Esophagus squamous epithelium (tissue), 5 donors: Measurements from ENCODE around the gene CHST11. TPM values are rescaled to one million over a fixed set of nuclear protein-coding genes. Genes with fewer than 3 reads are reported as not detected.

ENCODE experiments used
- DNase-seq: peaks from one replicate; lab custom pipeline; 2025; lab: John Stamatoyannopoulos, UW
- H3K27ac ChIP-seq, 4 donors: fragments of 200-600 bp; sonication (generic); one replicate each; pipeline ENCODE4 v1.5.1; 2016 to 2019; ENCODE audit warnings: mild to moderate bottlenecking in 1 of 4
- H3K27me3 ChIP-seq, 4 donors: fragments of 200-600 bp; sonication (generic); 1 replicate in 3 of 4; 2 replicates in 1 of 4; pipeline versions ENCODE4 v1.5.1 to v1.6.0; 2017 to 2021; ENCODE audit warnings: antibody characterized with exemption in 1 of 4
- H3K36me3 ChIP-seq, 3 donors: fragments of 200-600 bp; sonication (generic); one replicate each; pipeline ENCODE4 v1.5.1; 2016 to 2019
- H3K4me1 ChIP-seq, 3 donors: fragments of 200-600 bp; sonication (generic); one replicate each; pipeline ENCODE4 v1.5.1; 2017 to 2019
- H3K4me3 ChIP-seq, 4 donors: fragments of 200-600 bp; sonication (generic); 1 replicate in 3 of 4; 2 replicates in 1 of 4; pipeline ENCODE4 v1.5.1; 2016 to 2019; ENCODE audit warnings: mild to moderate bottlenecking in 2 of 4, moderate library complexity in 1 of 4
- H3K9me3 ChIP-seq, 3 donors: fragments of 200-600 bp; sonication (generic); one replicate each; pipeline ENCODE4 v1.5.1; 2016 to 2019
- POLR2A ChIP-seq, 4 donors: fragments of 450-650 bp; IDR thresholded peaks; one replicate each; pipeline ENCODE4 v1.6.1; 2017; ENCODE audit warnings: antibody characterized with exemption in 4 of 4, mild to moderate bottlenecking in 4 of 4, moderate library complexity in 3 of 4
- WGBS, 2 donors: methylation state at CpG; one replicate each; pipeline ENCODE4 v1.1.5; 2018; 5-methylcytosine and 5-hydroxymethylcytosine counted together
- intact Hi-C: fragments of 100-400 bp; cut with DNase I; formaldehyde crosslinking; loops from one replicate; pipeline ENCODE4 v1.15.0; 2022
- total RNA-seq, 4 donors: library from RNA; depleted of rRNA; stranded (reverse); fragments of >200 nt; gene quantifications; one replicate each; pipeline ENCODE4 v1.1.0, GENCODE V29; 2016
- TF ChIP-seq, protein P1 (sequence below), 6 experiments: fragments of 450-650 bp in 4 of 6; fragments of 200-600 bp in 2 of 6; sonication (generic) in 2 of 6; IDR thresholded peaks; one replicate each; pipeline ENCODE4 v1.5.1; 2016 to 2019; ENCODE audit warnings: antibody characterized with exemption in 6 of 6, mild to moderate bottlenecking in 4 of 6, moderate library complexity in 4 of 6
- donor health status: DM: yes; HTN: yes; CAD: no.

Gene CHST11
- total RNA-seq, 4 donors from 2014 or later, result 6.3 to 12.6 (median 10.3) TPM

DNA sequence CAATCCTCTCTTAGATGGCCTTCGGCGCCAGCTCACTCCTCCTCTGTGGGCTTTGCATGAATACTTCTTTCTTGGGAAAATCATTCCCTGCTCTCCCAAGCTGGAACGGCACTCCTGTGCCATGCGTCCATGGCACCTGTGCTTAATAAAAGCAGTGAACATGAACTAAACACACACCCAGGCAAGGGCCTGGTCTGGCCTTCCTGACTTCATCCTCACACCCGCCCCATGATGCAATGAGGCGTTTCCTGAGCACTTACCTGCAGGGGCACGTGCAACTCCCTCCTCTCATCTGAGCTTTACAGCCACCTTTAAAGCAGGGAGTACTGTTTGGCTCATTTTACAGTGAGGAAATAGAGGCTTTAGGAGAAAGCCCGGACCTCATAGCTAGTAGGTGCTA lies 281.6 kb downstream of the CHST11 start:
- Histone ChIP-seq H3K4me3 (no peak overlapping the region), H3K27ac (peak overlapping the region in 3 of 4 donors; percentile 11 to 41 (median 31)), H3K27me3 (no peaks in the 10 kb centered on the region), H3K4me1 (peaks cover 12 to 66% (median 32%) of the 10 kb centered on the region in 3 donors), H3K36me3 (no peaks in the 10 kb centered on the region), H3K9me3 (no peaks in the 10 kb centered on the region)
- 49 to 72% methylated on average over 3 to 7 of the region's 8 CpGs for WGBS, 2 donors
- TF ChIP-seq, protein P1, sequence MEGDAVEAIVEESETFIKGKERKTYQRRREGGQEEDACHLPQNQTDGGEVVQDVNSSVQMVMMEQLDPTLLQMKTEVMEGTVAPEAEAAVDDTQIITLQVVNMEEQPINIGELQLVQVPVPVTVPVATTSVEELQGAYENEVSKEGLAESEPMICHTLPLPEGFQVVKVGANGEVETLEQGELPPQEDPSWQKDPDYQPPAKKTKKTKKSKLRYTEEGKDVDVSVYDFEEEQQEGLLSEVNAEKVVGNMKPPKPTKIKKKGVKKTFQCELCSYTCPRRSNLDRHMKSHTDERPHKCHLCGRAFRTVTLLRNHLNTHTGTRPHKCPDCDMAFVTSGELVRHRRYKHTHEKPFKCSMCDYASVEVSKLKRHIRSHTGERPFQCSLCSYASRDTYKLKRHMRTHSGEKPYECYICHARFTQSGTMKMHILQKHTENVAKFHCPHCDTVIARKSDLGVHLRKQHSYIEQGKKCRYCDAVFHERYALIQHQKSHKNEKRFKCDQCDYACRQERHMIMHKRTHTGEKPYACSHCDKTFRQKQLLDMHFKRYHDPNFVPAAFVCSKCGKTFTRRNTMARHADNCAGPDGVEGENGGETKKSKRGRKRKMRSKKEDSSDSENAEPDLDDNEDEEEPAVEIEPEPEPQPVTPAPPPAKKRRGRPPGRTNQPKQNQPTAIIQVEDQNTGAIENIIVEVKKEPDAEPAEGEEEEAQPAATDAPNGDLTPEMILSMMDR (IDR thresholded peaks at IDR 0.05), result no peak
- TF ChIP-seq POLR2A (IDR thresholded peaks at IDR 0.05), result no peak
- DNase-seq, result no peak
- intact Hi-C loops, result no loop called here

DNA sequence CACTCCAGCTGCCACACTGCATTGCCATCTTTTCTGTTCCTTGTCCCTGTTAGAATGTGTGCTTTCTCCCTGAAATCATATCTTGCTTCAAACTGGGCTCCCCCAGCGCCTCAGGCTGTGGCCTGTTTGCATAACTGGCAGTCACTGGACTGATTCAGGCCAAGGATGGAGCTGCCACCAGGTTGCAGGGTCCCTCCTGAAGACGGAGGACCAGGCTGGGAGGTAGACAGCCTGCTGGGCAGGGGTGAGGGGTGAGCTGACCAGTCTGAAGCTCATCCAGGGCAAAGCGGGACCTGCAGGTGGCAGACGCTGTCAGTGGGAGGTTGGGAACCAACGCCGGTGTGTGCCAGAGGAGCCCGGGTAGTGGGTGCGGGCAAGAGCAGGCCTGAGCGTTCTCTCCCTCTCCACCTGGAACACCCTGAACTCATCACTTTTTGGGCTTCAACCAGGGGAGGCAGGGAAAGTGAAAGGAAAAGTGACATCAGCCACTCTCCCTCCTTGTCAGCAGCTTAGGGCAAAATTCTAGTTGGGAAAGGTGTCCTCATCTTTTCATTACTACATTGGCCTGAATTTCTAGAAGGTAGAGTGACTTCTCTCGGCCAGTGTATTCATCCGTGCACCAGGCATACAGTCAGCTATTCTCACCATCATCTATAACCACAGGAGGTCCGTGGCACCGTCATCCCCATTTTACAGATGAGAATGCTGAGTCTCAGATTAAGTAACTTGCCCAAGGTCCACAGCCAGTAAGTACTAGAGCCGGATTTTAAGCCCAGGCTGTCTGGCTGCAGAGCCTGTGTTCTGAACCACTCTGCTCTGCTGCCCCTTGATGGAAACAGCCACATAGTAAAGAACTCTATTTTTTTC lies 282.3 kb downstream of the CHST11 start:
- peaks cover 12 to 66% (median 32%) of the 10 kb centered on the region in 3 donors for H3K4me1 ChIP-seq
- no peaks in the 10 kb centered on the region for H3K36me3 ChIP-seq

DNA sequence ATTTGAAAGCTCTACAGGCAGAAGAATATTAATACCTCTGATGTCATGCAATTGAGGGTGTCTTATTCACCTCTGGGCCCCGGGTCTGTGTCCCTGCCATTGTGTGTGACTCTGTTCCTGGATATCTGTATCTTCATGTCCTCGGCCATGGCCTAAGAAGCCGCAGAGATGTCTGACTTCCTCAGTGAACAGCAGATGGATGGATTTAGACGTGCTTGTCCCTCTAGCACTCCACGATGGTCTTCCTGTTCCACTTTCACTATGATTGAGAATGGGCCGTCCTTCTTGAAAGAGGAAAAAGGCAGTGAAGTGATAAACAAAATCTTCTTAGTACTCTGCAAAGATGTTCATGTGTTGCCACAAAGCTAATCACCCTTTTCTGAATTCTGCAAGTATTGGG lies 283.9 kb downstream of the CHST11 start:
- Histone ChIP-seq H3K27me3 (no peaks in the 10 kb centered on the region), H3K4me3 (no peak overlapping the region), H3K36me3 (no peaks in the 10 kb centered on the region), H3K27ac (peak overlapping the region in 2 of 4 donors; percentile 42 to 64), H3K9me3 (no peaks in the 10 kb centered on the region), H3K4me1 (peaks cover 12 to 54% (median 30%) of the 10 kb centered on the region in 3 donors)
- TF ChIP-seq, protein P1 (IDR thresholded peaks at IDR 0.05), result no peak
- TF ChIP-seq POLR2A (IDR thresholded peaks at IDR 0.05), result no peak
- intact Hi-C loops, result no loop called here
- no peak for DNase-seq
- WGBS, 2 donors, result 77% methylated on average over 5 of the region's 6 CpGs; no CpG with 5 or more reads in 1 of the 2 donors

More for the DNA sequence above, 282.3 kb downstream of the CHST11 start:
- TF ChIP-seq POLR2A (IDR thresholded peaks at IDR 0.05), result no peak
- TF ChIP-seq, protein P1 (IDR thresholded peaks at IDR 0.05), result no peak
- Histone ChIP-seq H3K27ac (peak overlapping the region in 3 of 4 donors; percentile 11 to 41 (median 31)), H3K27me3 (no peaks in the 10 kb centered on the region), H3K4me3 (no peak overlapping the region), H3K9me3 (no peaks in the 10 kb centered on the region)
- intact Hi-C loops, result no loop called here
- no peak for DNase-seq
- 61 to 67% methylated on average over 13 to 14 of the region's 14 CpGs for WGBS, 2 donors

DNA sequence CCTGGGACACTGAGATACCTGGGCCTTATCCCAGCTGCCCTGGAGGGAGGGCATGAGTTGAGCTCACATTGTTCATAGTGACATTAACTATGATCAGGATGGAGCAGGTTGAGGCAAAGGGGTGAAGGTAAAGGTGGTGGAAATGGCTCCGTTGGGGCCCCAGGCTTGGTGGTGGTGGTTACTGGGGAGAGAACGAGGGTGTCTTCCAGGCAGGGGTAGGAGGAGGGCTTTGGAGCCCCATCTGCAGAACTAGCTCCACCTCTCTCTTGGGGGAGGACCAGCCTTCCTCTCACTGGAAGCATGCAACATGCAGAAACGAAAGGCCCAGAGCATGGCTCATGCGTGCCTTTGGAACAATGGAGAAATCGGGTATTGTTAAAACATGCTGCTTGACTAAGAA lies 284.3 kb downstream of the CHST11 start:
- DNase-seq, result no peak
- Histone ChIP-seq H3K27me3 (no peaks in the 10 kb centered on the region), H3K36me3 (no peaks in the 10 kb centered on the region), H3K9me3 (no peaks in the 10 kb centered on the region), H3K4me3 (no peak overlapping the region), H3K4me1 (peaks cover 12 to 50% (median 26%) of the 10 kb centered on the region in 3 donors), H3K27ac (peak overlapping the region in 1 of 4 donors; percentile 64)
- WGBS, 2 donors, result 60 to 64% methylated on average over 5 of the region's 5 CpGs
- TF ChIP-seq, protein P1 (IDR thresholded peaks at IDR 0.05), result no peak
- no peak for TF ChIP-seq POLR2A (IDR thresholded peaks at IDR 0.05)
- intact Hi-C loops, result no loop called here
